ENCODE results near the gene SLC5A8. TPM values are rescaled to one million over a fixed set of nuclear protein-coding genes. Genes with fewer than 3 reads are reported as not detected.

SLC5A8 gene
- total RNA-seq, 3 donors from 2014 or later, result not detected

DNA sequence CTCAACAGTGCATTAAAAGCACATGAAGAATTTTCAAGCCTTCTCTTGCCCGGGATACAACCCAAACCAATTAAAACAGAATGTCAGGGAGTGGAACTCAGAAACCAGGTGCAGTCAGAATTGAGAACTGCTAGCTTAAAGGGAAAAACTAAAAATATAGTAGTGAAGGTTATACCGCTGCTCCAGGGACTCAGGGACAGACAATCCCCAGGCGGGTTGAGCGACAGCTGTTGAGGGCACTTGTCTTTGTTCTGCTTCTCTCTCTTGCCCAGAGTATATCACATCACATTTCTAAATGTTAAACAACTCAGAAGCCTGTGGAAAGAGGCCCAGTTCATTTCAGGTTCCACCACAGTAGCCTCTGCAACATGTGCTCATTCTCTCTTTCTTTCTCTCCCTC is 93.1 kb downstream of the SLC5A8 start:
- Mint-ChIP-seq H3K27me3 (ENCODE audit: low read depth) (no peaks in the 10 kb centered on the region), H3K9me3 (peaks cover 6% of the 10 kb centered on the region), H3K4me1 (ENCODE audit: low read depth) (no peaks in the 10 kb centered on the region), H3K4me3 (no peak overlapping the region), H3K36me3 (ENCODE audit: insufficient read depth) (no peaks in the 10 kb centered on the region)
- DNase-seq (no peak), ATAC-seq (no peak)

DNA sequence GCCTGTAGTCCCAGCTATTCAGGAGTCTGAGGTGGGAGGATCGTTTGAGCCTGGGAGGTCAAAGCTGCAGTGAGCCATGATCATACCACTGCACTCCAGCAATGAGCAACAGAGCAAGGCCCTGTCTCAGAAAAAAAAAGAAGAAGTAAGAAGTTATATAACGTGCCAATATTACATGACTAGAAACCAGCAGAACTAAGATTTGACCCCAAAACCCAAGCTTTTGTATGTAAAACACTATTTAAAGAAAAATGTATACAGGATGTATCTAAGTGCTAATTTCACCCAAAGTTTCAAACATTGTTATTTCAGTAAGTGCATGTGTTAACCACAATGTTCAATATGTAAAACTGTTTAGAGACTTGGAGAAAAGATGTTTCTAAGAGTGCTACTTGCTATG is 94.7 kb downstream of the SLC5A8 start:
- Mint-ChIP-seq H3K4me1 (ENCODE audit: low read depth) (no peaks in the 10 kb centered on the region), H3K9me3 (no peaks in the 10 kb centered on the region), H3K36me3 (ENCODE audit: insufficient read depth) (no peaks in the 10 kb centered on the region), H3K27me3 (ENCODE audit: low read depth) (no peaks in the 10 kb centered on the region), H3K4me3 (no peak overlapping the region)
- ATAC-seq (no peak), DNase-seq (no peak)

DNA sequence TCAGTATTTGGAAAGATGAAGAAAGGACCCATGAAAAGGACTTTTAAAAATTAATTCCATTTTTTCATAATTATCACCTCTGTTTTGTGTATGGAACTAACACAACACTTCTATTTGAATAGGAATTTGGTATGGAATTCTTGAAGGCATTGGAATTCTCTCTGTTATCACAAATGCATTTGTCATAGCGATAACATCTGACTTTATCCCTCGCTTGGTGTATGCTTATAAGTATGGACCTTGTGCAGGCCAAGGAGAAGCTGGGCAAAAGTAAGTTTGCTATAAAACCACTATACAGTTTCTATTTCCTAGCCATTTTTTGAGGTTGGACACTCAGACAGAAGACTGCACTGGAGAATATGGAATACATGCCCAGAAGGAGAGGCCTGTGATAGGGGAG is 98.6 kb downstream of the SLC5A8 start:
- no peak for DNase-seq
- Mint-ChIP-seq H3K27me3 (ENCODE audit: low read depth) (no peaks in the 10 kb centered on the region), H3K4me1 (ENCODE audit: low read depth) (no peaks in the 10 kb centered on the region), H3K4me3 (no peak overlapping the region), H3K9me3 (no peaks in the 10 kb centered on the region), H3K36me3 (ENCODE audit: insufficient read depth) (no peaks in the 10 kb centered on the region)
- ATAC-seq, result no peak

DNA sequence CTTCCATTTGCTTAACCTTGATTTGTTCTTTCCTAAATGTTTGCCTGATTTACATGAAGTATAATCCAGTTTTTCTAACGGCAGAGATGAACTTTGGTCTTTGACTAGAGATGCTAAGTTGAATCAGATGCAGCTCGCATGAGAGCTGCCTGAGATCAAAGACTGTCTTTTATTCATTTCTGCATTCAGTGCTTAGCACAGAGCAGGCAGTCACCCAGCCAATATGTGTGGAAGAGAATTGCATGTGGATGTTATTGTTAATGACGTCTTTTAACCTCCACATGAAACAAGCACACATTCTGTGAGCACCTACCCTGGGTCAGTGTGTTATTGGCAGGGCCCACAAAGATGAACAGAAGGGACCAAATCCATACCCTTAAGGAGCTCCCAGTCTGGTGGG is 99.2 kb downstream of the SLC5A8 start:
- Mint-ChIP-seq H3K27me3 (ENCODE audit: low read depth) (no peaks in the 10 kb centered on the region), H3K4me3 (no peak overlapping the region), H3K36me3 (ENCODE audit: insufficient read depth) (no peaks in the 10 kb centered on the region), H3K4me1 (ENCODE audit: low read depth) (no peaks in the 10 kb centered on the region), H3K9me3 (no peaks in the 10 kb centered on the region)
- ATAC-seq, result no peak
- no peak for DNase-seq

DNA sequence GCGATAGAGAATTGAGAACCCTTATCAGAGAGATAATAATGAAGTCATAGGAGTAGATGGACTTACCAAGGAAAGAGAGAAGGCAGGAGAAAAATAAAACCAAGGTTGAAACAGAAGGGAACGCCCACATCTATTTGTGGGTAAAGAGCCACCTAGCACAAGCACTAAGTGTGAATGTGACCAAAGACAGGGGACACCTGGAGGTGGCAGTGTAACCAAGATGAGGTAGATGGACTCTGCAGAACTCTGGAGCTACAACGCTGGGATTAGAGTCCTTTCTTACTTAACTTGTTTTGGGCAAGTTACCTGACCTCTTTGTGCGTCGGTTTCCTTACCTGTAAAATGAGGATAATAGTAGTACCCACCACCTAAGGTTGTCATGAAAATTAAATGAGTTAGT is 101.9 kb downstream of the SLC5A8 start:
- no peaks in the 10 kb centered on the region for H3K9me3 Mint-ChIP-seq
- no peak overlapping the region for H3K4me3 Mint-ChIP-seq
- H3K36me3 Mint-ChIP-seq (ENCODE audit: insufficient read depth), result no peaks in the 10 kb centered on the region
- peaks cover 4% of the 10 kb centered on the region for H3K27me3 Mint-ChIP-seq (ENCODE audit: low read depth)
- DNase-seq, result no peak
- H3K4me1 Mint-ChIP-seq (ENCODE audit: low read depth), result no peaks in the 10 kb centered on the region
- ATAC-seq, result no peak

DNA sequence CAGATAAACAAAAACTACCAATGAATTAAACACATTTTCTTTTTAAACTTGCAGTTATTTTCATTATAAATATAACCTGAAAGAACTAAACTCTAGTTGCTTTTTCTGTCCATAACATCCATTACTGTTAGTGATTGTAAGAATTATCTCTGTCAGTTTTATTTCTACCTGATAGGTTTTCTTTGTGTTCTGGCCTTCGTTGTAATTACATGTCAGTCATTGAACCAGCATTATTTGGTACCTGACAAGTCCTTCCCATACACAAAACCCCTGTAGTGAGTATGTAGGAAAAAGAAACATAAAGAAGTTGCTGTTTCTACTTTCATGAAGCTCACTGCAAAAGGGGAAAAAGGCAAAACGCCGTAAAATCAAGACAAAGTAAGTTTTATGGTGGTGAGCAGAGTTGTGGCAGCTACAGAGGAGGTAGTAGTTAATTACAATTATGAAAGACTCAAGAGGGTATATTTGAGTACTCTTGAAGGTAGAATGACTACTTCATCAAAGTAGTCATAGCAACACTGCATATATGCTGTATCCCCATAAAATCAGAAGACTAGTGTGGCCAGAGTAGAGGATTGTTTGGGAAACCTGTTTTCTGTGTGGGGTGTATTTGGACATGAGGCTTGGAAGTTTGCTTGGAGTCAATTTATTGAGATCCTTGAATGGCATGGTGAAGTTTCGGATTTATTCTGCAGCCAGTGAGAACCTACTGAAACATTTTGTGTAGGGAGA is 102.8 kb downstream of the SLC5A8 start:
- no peaks in the 10 kb centered on the region for H3K4me1 Mint-ChIP-seq (ENCODE audit: low read depth)
- H3K9me3 Mint-ChIP-seq, result no peaks in the 10 kb centered on the region
- ATAC-seq, result no peak
- H3K36me3 Mint-ChIP-seq (ENCODE audit: insufficient read depth), result no peaks in the 10 kb centered on the region
- H3K27me3 Mint-ChIP-seq (ENCODE audit: low read depth), result peaks cover 4% of the 10 kb centered on the region
- DNase-seq, result no peak
- H3K4me3 Mint-ChIP-seq, result no peak overlapping the region

Other genes starting within 250 kb of the SLC5A8 start
- gene UTP20, start 69.9 kb upstream of the SLC5A8 start, total RNA-seq, result 10 to 100 TPM; 61.7 to 69.5 (median 68.3) TPM
- gene ARL1, start 197.5 kb upstream of the SLC5A8 start, total RNA-seq, result 100 to 1,000 TPM in 1 of 3 donors, 10 to 100 TPM in 2; 82.4 to 100 (median 92.5) TPM